ENCODE results near the gene MED23.

Gene MED23

GRCh38 chr6:131638013-131638412 is 10.0 kb upstream of the MED23 start:
- DNase-seq: no peak

- no peak for DNase-seq
Measured at GRCh38 chr6:131636880-131637792, 9.1 kb upstream of the MED23 start, which contains the start of gene ENPP3. TSS of gene ENPP3 (plus strand) at chr6:131637302. CDS start at chr6:131637385, 83 bp downstream.

GRCh38 chr6:131635384-131636340 is 7.6 kb upstream of the MED23 start:
- no peak for DNase-seq

GRCh38 chr6:131631625-131632289 is 3.7 kb upstream of the MED23 start:
- no peak for DNase-seq

GRCh38 chr6:131629651-131630050 is 1.6 kb upstream of the MED23 start:
- no peak for DNase-seq

- DNase-seq: no peak
Measured at GRCh38 chr6:131628726-131629125, 684 bp upstream of the MED23 start.

GRCh38 chr6:131615275-131615674 is 12.8 kb downstream of the MED23 start:
- no peak for DNase-seq

- DNase-seq: no peak
Measured at GRCh38 chr6:131613296-131613925, 14.6 kb downstream of the MED23 start.

- no peak for DNase-seq
Measured at GRCh38 chr6:131602781-131603312, 25.2 kb downstream of the MED23 start.

GRCh38 chr6:131600716-131601115 is 27.3 kb downstream of the MED23 start:
- DNase-seq: no peak

GRCh38 chr6:131597446-131597845 is 30.6 kb downstream of the MED23 start:
- no peak for DNase-seq

GRCh38 chr6:131594074-131594473 is 34.0 kb downstream of the MED23 start:
- no peak for DNase-seq

GRCh38 chr6:131592935-131593334 is 35.1 kb downstream of the MED23 start:
- DNase-seq: no peak

- no peak for DNase-seq
Measured at GRCh38 chr6:131588643-131589042, 39.4 kb downstream of the MED23 start.

- DNase-seq: no peak
Measured at GRCh38 chr6:131587909-131588308, 40.1 kb downstream of the MED23 start.

GRCh38 chr6:131586543-131586942 is 41.5 kb downstream of the MED23 start:
- DNase-seq: no peak

- DNase-seq: no peak
Measured at GRCh38 chr6:131581523-131581922, 46.5 kb downstream of the MED23 start.

GRCh38 chr6:131575834-131576478 is 52.1 kb downstream of the MED23 start:
- DNase-seq: no peak

GRCh38 chr6:131574686-131575085 is 53.4 kb downstream of the MED23 start:
- DNase-seq: no peak

GRCh38 chr6:131574133-131574532 is 53.9 kb downstream of the MED23 start:
- DNase-seq: no peak

- DNase-seq: no peak
Measured at GRCh38 chr6:131572686-131573415, 55.2 kb downstream of the MED23 start, which contains the start of gene ARG1. TSS of gene ARG1 (plus strand) at chr6:131573226. CDS start at chr6:131573283, 57 bp downstream.
